AG04449 (cell line): ENCODE results near the gene L3MBTL3.

Experiments used
- CTCF ChIA-PET: fragments of 350-600 bp; formaldehyde crosslinking; extraction: SDS; loops from one replicate; lab custom pipeline; 2021; ENCODE audit warnings: antibody characterized with exemption; lab: Yijun Ruan, JAX
- POLR2A ChIA-PET: fragments of 400-600, 350-600 bp; formaldehyde crosslinking; extraction: SDS; loops from one replicate; lab custom pipeline; 2020; ENCODE audit warnings: antibody characterized with exemption, inconsistent platforms; lab: Yijun Ruan, JAX
- DNase-seq: peaks from one replicate; pipeline ENCODE4 v3.0.0-alpha.2; 2010; ENCODE audit warnings: low read depth, low spot score
- H3K4me3 ChIP-seq: 2 replicates; pipeline ENCODE4 v1.5.1; 2011; ENCODE audit warnings: low read depth, mild to moderate bottlenecking, control low read depth, low read length
- CTCF ChIP-seq: IDR thresholded peaks from one replicate; pipeline ENCODE4 v1.5.1; 2011; ENCODE audit warnings: mild to moderate bottlenecking, moderate library complexity, low read length, control low read depth, inconsistent platforms; ENCODE audit not compliant: insufficient read depth; ENCODE audit errors: missing control alignments

L3MBTL3 gene

GRCh38 chr6:130150906-130151305 is 132.5 kb downstream of the L3MBTL3 start:
- no peak for TF ChIP-seq CTCF
- H3K4me3 ChIP-seq = no peak overlapping the region
- ChIA-PET POLR2A (no interaction called here), CTCF (no interaction called here)
- DNase-seq = no peak

- POLR2A ChIA-PET = no interaction called here
- CTCF ChIA-PET = no interaction called here
- no peak for DNase-seq
- no peak overlapping the region for H3K4me3 ChIP-seq
- no peak for TF ChIP-seq CTCF
These were observed 134.6 kb downstream of the L3MBTL3 start for GRCh38 chr6:130152908-130153510.

- ChIA-PET CTCF (no interaction called here), POLR2A (no interaction called here)
- H3K4me3 ChIP-seq = no peak overlapping the region
- no peak for TF ChIP-seq CTCF
- no peak for DNase-seq
These were observed 138.5 kb downstream of the L3MBTL3 start for GRCh38 chr6:130156908-130157307.

GRCh38 chr6:130158056-130158455 is 139.7 kb downstream of the L3MBTL3 start:
- H3K4me3 ChIP-seq = no peak overlapping the region
- no peak for TF ChIP-seq CTCF
- POLR2A ChIA-PET = no interaction called here
- no peak for DNase-seq
- CTCF ChIA-PET = no interaction called here

GRCh38 chr6:130158548-130158947 is 140.2 kb downstream of the L3MBTL3 start:
- POLR2A ChIA-PET = interaction anchor here (0.7 kb wide), 1 partner anchor 28 kb away, joined by 3 read pairs; no protein-coding TSS in a partner anchor
- DNase-seq = no peak
- H3K4me3 ChIP-seq = no peak overlapping the region
- no peak for TF ChIP-seq CTCF
- CTCF ChIA-PET = no interaction called here

- TF ChIP-seq CTCF = no peak
- no peak for DNase-seq
- no peak overlapping the region for H3K4me3 ChIP-seq
- CTCF ChIA-PET = no interaction called here
- POLR2A ChIA-PET = no interaction called here
These were observed 141.6 kb downstream of the L3MBTL3 start for GRCh38 chr6:130159956-130160355.
